GM13976 (cell line): Measurements from ENCODE around the gene CCDC51.

ENCODE experiments used
- DNase-seq: peaks from one replicate; pipeline ENCODE4 v3.0.0; 2012; ENCODE audit warnings: low spot score
- CTCF ChIP-seq: IDR thresholded peaks from 2 replicates; pipeline ENCODE4 v1.5.1; 2012; ENCODE audit warnings: borderline replicate concordance, mild to moderate bottlenecking; ENCODE audit not compliant: insufficient read depth; ENCODE audit errors: extremely low read depth, missing control alignments, control extremely low read depth
- in situ Hi-C: fragments of 300-500 bp; cut with MboI; formaldehyde crosslinking; loops from one replicate; pipeline ENCODE4 v1.12.0; 2022; ENCODE audit warnings: low sequenced_read_pairs, mixed read lengths, inconsistent platforms; ENCODE audit not compliant: unreplicated experiment

Gene CCDC51

DNA sequence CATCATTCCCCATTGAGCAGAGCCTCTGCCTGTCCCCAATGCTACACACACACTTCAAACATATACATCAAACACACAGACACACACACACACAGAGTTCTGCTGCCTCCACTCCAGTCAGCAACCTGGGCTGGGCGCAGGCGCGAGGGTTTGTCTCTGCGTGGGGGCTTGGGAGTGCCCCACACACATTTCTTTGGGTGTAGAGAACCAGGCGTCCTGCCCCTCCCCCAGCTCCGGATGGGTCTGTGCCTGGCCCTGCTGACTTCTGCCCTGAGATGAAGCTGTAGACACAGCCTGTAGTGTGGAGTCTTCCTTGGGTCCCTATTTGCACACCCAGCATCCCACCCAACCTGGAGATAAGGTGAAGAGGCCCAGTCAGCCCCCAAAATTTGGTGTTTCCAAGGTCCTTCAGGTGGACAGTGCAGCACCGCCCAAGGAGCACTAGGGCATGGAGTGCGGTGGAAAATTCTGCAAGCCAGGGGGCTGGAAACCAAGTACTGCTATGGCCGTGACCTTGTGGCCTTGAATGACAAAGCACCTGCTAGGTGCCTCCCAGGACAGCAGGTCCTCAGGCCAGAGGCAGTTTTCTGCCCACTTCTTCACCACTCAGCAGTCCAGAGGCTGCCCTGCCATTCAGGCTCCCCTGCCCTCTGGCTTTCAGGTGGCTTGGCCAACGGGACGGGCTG lies 41.1 kb downstream of the CCDC51 start:
- DNase-seq, result no peak
- in situ Hi-C loops, result loop anchor here (10.0 kb wide), 1 partner anchor 204 kb away; no protein-coding TSS in a partner anchor
- TF ChIP-seq CTCF, result no peak

DNA sequence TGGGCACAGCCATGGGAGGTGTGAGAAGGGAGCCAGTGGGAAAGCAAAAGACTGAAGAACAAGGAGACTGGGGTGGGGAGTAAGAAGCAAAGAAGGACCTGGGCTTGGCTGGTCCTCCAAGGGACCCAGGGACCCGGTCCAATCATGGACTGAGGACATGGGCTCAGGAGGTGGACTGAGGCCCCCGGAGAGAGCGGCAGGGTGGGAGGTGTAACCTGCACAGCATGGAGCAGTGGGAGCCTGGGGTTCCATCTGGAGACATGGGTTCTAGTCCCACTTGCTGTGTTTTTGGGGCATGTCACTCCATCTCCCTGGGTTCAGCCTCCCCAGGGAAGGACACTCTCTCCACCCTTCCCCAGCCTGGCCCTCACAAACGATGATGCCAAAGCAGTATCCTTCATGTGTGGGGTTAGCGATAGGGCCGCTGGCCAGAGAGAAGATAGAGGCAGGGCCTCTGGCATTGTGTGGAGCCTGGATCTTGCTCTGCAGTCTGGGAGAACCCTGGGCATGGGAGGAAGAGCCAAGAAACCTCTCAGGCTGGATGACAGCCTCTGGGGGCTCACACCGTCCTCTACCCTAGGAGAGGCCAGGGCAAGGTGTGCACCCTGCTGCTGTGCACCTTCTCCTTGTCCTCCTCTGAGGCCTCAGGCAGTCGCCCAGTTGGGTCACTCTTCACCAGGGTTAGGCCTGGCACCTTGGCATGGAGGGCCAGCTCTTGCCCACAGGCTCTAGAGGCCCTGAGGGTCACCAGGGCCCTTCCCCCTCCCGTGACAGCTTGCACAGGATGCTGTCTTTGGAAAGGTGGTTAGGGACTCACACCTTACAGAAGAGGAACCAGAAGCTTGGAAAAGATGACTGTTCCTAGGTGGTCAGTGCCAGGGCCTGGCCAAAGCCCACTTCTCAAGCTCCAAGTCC lies 41.9 kb downstream of the CCDC51 start:
- in situ Hi-C loops, result loop anchor here (10.0 kb wide), 1 partner anchor 203 kb away; no protein-coding TSS in a partner anchor
- TF ChIP-seq CTCF, result no peak
- no peak for DNase-seq

GRCh38 chr3:48395714-48396113 lies 44.2 kb downstream of the CCDC51 start:
- in situ Hi-C loops, result loop anchor here (10.0 kb wide), 1 partner anchor 201 kb away; no protein-coding TSS in a partner anchor
- no peak for TF ChIP-seq CTCF
- no peak for DNase-seq

DNA sequence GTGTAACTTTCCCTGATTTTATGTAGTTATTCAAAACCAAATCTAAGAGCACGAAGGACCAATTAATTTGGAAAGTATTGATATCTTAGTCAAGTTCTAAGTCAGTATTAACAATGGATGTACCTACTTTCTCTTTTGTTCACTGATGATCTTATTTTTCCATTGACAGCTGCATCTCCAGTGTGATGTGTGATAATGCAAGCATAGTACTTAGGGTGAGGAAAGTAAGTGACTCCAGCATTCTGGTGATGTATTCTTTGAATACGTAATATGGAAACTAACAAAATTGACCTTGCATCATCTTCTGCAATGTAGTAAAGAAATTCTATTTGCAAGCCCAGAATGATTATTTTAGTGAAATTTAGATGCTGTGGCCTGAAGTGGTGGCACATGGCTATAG lies 45.5 kb downstream of the CCDC51 start:
- in situ Hi-C loops, result loop anchor here (10.0 kb wide), 1 partner anchor 200 kb away; no protein-coding TSS in a partner anchor
- no peak for DNase-seq
- no peak for TF ChIP-seq CTCF

DNA sequence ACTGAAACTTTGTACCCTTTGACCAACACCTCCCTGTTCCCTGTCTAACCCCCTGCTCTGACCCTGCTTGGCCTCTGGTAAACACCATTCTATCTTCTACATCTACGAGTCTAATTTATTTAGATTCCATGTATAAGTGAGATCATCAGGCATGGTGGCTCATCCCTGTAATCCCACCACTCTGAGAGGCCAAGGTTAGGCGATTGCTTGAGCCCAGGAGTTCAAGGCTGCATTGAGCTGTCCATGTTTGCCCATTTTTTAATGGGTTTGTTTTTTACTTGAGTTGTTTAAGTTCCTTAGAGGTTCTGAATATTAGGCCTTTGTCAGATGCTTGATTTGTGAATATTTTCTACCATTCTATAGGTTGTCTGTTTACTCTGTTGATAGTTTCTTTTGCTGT lies 51.0 kb downstream of the CCDC51 start:
- DNase-seq, result no peak
- in situ Hi-C loops, result no loop called here
- TF ChIP-seq CTCF, result no peak

GRCh38 chr3:48387634-48388033 lies 52.3 kb downstream of the CCDC51 start:
- no peak for TF ChIP-seq CTCF
- in situ Hi-C loops, result no loop called here

More at GRCh38 chr3:48387634-48388033, 52.3 kb downstream of the CCDC51 start:
- DNase-seq, result no peak
